ENCODE data around the gene PTPRE.

- TF ChIP-seq POLR2AphosphoS5 (IDR thresholded peaks at IDR 0.05; ENCODE audit: low read depth, low read length) (no peak), TAF1 (IDR thresholded peaks at IDR 0.05; ENCODE audit: low read depth, low read length) (no peak), SPI1 (IDR thresholded peaks at IDR 0.05; ENCODE audit: low read depth, low read length) (no peak), POLR2A (IDR thresholded peaks at IDR 0.05; ENCODE audit: low read depth, low read length) (no peak), PAX5 (IDR thresholded peaks at IDR 0.05; ENCODE audit: insufficient read depth, low read length, severe bottlenecking) (no peak), POU2F2 (IDR thresholded peaks at IDR 0.05; ENCODE audit: low read depth, low read length) (no peak)
Observed at GRCh38 chr10:128049226-128050120, 142.6 kb downstream of the PTPRE start.
